Putamen (tissue), 1 donor: ENCODE data around the gene DCAKD.

ENCODE experiments used
- DNase-seq: peaks from one replicate; pipeline ENCODE4 v3.0.0-alpha.2; 2016; ENCODE audit warnings: low spot score

DCAKD gene

DNA sequence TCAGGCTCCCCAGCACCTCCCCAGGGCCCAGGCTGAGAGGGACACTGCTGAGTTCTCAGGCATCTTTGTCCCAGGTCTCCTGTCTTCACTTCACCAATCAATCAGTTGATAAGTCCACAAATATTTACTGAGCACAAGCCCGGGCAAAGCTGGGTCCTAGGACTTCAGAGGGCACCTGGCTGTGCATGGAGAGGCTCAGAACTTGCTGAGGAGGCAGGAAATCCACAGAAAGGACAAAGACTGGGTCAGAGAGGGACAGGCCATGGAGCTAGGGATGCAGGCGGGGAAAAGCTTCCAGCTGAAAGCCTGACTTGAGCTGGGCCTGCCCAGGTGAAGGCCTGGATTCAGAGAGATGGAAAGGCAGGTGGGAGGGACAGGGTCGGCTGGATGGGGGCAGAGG is 50.1 kb downstream of the DCAKD start:
- DNase-seq = no peak

DNA sequence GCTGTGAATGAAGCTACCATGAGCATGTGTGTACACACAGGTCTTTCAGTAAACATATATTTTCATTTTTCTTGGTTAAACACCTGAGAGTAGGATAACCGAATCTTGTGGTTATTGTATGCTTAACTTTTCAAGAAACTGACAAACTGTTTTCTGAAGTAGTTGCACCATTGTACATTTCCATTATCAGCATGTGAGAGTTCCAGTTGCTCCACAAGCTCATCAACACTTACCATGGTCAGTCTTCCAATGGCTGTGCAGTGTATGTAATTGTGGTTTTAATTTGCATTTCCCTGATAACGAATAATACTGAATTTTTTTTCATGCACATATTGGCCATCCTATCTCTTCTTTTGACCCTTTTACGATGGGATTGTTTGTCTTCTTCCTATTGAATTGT is 52.0 kb downstream of the DCAKD start:
- DNase-seq = no peak

DNA sequence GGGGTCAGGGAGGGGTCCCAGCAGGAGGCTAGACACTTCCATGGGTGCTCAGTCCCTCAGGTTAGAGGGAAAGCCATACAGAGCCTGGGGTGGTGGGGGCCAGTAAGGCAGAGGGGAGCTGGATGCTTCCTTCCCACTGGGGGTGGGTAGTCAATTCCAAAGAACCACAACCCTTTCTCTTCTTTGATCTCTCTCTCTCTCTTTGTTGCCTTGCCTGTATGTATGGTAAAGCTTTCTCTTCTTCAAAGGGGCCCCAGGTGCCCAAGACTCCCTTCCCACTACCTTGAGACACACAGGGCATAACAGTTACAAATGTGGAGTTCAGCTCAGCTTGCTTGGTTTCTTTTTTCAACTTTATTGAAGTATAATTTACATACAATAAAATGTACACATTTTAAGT is 52.8 kb downstream of the DCAKD start:
- DNase-seq = no peak

DNA sequence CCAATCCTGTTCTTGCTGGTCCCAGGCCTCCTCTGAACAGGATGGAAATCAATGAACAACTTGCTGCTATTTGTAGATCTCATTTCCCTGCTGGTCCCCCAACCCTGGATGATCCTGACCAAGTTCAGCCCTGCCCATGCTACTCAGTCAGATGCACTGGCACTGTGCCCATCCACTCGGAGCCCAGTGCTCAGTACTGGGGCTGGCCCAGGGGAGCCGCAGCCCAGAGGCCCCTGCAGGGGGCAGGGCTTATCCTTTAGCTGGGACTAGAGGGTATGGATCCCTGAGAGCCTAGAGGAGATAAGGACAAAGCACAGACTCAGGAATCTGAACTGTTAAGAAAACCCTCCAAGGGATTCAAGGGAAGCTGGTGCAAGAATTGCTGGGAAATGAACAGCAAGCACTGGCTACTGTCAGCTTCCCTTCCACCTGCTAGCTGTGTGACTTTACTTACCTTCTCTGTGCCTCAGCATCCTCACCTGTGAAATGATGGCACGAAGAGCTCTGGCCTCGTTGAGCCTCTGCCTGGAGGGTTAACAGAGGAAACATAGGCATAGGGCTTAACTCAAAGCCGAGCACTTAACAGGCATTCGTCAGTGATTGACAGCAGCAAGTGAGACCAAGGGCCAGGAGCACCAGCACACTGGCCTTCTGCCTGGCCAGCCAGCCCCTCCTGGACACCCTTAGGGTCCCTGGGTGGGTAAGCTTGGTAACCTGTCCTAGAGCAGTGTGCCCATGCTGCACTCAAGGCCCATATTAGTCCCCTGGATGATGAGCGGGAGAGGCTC is 53.5 kb downstream of the DCAKD start:
- no peak for DNase-seq

DNA sequence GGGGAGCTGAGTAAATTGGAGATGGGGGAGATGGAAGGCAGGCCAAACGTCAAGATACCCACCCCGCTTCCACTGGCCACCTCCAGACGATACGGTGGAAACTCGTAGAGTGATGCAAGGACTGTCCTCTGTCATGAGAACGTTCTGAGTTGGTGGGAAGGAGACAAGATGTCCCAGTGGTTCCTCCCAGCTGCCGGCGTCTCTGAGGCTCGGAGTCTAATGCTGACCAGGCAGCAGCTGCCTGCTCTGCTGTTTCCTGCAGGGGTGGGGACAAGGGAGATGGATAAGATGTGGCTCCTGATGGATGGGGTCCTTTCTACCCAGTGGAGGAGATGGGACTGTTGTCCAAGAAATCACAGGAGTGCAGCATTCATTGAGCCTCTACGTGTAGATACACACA is 55.1 kb downstream of the DCAKD start:
- DNase-seq = no peak

DNA sequence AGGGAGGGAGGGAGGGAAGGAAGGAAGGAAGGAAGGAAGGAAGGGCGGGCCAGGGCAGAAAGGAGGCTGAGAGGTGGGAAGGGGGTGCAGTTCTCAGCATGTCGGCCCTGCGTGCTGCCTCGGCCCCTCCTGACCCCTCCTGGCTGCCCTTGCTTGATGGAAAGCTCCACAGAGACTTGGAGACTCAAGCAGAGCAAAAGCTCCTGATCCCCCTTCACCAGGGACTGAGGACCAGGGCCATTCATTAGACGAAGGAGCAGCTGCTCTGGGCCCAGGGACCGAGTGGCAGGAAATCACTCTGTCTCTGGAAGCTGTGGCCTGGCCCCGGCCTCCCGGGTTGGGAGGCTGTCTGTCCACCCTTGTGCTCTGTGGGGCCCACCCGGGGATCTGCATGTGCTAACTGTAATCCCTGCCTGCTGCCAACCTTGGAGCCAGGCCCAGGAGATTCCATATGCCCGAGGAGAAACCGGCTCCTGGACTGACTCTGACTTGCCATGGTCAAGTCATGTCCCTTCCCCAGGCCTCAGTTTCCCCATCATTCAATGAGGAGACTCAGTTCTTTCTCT is 55.9 kb downstream of the DCAKD start:
- DNase-seq = no peak

DNA sequence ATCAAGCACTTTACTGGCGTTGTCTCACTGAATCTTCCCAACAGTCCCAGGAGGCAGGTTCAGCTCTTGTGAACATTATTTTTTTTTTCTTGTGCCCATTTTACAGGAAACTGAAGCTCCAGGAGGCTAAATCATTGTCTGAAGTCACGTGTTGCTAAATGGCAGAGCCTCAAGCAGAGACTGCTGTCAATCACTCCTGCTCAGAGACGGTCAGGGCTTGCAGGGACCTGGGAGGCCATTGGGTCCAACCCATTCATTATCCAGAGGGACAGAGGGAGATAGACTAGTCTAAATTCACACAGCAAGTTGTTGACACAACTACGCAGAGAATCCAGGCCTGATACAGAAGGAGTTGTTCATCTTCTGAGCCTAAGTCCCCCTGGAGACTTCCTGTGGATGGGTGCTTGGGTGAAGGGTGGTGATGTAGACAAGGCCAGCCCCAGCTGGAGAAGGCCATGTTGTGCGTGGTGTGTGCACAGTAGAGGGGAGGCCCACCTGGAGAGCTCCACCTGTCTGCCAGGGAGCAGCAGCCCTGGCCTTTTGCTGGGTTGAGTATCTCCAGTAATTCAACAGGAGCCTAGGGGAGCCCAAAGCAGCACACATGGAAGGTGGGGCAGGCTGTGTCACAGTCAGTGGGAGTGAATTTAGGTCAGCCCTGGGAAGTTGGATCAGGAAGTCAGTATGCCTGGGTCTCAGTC is 59.0 kb downstream of the DCAKD start:
- no peak for DNase-seq

DNA sequence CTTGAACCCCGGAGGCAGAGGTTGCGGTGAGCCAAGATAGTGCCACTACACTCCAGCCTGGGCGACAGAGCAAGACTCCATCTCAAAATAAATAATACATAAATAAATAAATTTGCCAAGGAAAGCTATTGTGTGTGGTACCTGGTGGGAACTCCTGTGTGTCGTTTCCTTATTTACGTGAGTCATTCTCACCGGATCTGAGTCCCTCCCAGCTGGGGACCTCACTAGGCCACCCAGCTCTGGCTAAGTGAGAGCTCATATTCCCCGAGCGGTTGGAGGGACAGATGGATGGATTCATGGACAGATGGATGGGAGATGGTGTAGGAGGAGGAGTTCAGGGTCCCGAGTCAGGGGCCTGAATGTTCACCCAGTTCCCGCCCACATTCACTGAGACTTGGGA is 60.4 kb downstream of the DCAKD start:
- no peak for DNase-seq

DNA sequence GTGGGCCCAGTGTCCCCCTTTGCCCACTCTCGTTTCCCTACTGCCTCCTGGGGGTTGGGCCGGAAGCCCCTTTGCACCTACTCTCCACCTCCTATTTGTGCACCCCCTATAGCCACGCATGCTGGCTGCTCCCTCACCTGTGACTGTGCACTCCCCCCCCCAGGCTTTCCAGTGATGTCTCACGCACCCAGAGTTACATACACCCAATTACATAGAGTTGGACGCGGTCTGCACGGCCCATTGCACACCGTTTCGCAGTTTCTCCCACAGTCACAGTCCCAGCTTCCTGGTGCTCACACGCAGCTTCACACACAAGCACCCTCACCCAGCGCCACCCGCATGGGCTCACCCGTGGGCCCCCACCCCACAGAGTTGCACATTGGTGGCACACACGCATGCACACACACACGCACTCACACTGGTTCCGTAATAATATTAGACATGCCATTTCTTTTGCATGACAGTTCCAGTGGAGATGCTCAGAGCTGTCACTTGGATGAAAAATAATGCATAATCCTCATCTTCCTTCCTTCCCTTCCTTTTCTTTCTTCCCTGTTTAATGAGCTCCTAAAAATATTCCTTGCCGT is 61.8 kb downstream of the DCAKD start:
- DNase-seq = no peak

DNA sequence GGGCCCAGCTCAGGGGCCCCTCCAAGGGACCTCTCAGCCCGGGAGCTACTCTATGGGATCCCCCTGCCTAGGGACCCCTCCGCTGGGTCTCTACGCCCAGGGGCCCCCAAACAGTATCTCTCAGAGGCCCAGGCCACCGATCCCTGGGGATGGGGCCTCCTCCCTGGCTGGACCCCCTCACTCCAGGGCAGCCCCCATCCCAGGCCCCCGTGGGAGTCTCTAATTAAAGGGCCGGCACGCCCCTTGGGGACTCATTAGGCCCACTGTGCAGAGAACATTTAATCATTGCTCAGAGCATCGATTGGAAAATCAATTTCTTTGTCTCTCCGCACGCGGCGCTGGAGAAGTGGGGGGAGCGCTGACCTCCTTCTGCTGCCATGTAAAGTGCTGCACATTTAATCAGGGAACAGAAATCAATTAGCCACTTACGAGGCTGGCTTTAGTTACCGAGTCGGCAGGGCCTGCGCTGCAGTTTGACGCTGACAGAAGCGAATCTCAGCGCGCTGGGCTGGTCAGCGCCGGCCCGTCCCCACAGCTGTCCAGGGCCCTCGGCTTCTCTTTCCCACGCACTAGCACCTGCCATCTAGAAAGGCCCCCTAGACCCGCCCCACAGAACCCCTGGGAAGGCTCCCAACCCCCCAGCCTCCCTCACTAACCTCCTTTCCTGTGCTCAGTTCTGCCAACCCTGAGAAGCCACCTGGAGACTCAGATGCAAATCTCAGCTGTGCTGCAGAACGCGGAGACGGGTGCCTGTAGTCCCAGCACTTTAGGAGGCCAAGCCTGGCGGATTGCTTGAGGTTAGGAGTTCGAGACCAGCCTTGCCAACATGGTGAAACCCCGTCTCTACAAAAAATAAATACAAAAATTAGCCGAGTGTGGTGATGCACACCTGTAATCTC is 63.1 kb downstream of the DCAKD start:
- DNase-seq = no peak

DNA sequence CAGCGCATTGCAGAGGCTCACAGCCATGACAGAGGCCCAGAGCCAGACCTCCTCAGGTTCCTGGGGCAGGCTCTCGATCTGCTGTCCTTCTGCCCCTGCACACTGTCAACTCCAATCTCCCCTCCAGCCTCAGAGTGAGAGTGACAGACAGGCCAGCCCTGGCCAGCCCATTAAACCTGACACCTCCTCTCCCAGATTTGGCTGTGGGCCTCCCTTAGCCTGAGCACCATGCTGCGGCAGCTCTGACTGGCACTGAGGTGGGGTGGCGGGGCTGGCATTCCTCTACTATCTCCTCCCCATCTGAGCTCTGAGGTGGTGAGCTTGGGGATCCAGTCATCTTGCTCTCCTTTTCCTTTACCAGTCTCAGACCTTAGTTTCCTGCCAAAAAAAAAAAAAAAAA is 67.9 kb downstream of the DCAKD start:
- no peak for DNase-seq

DNA sequence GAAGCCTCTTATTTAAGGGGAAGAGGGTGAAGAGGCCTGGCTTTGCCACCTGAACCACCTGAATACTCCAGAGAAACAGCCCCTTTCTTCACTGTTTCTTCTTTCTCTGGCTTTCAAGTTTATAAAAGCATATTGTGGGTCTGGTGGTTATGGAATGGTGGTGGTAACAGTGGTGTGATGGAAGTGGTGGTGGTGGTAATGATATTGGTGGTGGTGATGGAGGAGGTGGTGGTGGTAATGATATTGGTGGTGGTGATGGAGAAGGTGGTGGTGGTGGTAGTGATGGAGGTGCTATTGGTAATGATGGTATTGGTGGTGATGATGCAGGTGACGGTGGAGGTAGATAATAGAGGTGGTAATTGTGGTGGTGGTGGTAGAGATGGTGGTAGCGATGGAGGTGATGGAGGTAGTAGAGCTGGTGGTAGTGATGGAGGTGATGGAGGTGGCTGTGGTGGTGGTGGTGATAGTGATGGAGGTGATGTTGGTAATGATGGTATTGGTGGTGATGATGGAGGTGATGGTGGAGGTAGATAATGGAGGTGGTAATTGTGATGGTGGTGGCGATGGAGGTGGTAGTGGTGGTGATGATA is 69.2 kb downstream of the DCAKD start:
- no peak for DNase-seq

DNA sequence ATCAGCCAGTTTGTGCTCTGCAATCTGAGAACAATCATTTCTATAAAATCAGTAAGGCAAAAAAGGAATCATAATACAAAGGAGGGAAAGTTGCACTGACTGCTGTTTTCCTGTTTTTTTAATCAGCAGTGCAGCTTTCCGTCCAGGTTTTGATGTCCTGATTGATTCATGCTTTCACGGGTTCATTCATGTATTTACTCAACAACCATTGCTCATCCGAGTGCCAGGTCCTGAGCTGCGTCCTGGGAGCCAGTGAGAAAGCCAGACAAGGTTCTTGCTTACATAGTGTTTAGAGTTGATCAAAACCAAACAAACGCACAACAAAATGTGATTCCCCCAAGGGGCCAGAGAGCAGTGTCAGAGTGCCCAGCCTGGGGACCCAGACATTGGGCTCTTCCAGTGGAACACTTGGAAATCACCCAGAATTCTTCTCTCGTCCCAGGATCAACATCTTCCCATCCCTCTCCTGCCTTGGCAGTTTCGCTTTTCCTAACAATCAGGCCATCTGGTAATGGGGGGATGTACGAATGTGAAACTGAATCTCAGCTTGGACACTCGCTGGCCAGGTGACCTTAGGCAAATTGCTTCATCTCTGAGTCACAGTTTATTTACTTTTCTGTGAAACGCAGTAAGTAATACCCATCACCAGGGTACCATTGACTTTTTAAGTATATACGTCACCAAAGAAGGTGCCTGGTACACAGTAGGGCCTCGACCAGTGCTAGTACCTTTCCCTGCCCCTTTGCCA is 70.0 kb downstream of the DCAKD start:
- no peak for DNase-seq

DNA sequence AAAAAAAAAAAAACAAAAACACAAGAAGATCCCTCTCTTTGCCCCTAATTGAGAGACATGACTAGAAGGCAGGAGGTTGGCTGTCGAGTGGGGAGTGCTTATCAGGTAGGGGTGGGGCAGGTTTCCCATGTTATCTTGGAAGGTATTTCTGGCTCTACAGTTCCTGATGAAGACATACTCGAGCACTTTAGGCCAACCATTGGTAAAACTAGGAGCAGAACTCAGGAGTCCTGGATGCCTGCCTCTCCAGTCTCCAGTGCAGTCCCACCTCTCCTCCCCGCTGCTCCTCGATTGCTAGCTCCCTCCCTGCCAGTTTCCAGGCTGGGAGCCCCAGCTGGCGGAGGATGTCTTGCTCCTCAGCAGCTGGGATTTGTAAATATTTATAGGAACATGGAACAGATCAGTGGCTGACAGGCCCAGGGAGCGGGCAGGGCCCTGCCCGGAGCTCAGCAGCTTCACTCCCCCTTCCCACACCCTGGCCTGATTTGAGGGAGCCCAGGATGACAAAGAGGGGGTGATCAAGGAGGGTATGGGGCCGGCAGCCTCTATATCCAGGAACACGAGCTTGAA is 71.9 kb downstream of the DCAKD start:
- no peak for DNase-seq

DNA sequence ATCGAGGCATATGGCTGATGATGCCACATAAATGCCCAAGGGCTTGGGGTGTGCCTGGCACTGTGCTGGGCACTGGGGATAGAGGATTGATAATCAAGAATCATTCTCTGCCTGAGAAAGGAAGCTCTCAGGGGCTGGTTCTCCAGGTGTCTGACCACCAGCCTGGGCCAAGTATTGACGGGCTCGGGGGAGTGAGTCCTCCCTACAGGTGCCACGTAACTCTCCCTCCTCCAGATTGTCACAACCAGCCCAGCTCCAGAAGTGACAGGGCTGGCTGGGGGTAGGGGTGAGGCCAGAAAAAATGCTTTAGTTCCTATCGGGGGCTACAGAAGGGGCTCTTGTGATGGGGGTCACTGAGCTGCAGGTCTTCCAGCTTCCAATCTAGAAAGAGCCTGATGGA is 72.6 kb downstream of the DCAKD start:
- no peak for DNase-seq

DNA sequence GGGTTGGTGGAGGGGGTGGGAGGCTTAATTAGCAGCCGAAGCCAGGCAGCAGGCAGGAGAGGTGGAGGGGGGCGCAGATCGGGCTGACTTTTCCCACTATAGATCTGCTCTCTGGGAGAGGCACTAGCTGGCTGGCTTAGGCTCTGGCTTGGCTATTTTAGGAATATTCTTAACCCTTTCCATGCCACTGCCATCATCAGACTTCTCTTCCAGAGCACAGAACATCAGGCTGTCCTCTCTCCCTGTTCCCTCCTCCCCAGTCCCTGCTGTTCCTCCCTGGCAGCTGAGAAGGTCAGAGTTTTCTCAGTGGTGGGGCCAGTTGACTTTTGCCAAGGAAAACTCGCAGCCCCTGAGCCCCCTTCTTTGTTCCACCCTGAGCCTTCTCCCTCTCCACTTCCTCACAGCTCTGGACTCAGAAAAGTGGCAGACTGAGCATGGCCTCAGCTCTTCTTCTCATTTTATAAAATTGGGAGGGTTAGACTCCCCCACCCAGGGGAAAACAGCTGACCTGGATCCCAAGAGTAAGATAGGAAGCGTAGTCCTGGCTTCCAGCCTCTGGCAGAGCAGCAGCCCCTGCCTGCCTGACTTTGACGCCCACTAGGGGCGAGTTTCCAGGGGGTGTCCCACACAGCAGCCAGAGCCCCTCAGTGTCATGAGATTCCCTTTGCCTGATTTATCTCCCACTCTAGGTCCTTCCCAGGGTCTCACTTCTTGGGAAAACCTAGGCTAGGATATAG is 73.5 kb downstream of the DCAKD start:
- no peak for DNase-seq

DNA sequence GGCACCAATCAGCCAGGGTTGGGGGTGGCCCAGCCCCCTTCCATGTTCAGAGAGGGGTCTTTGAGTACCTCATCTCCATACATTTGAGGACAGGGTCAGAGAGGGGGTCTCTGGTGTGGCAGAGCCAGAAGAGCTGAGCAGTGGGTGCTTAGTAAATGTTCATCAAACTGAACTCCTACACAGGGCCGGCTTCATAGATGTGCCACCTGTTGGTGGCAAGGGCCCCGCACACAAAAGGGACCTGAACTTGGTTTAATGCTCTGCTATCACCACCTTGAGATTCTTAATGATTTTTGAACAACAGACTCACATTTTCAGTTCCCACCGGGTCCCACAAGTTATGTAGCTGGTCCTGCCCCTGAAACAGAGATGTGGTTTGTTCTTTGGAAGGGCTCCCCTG is 74.4 kb downstream of the DCAKD start:
- DNase-seq = no peak

DNA sequence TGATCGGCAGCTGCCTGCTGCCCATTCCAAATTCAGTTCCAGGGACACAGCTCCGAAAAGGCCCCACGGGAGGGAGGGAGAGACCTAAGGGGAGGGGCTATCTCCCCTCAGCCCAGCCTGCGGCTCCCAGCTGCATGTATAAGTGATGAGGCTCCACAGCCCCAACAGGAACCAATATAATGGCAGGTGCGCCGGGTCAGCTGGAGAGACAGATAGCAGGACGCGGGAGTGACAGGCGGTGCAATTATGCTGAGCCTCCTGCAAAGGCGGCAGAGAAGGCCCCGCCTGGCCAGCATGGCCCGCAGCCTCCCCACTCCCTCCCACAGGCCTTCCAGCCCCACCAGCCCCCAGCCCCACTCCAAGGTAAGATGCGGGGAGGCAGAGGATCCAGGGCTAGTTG is 75.2 kb downstream of the DCAKD start:
- DNase-seq = no peak
